NT2/D1 (cell line): ENCODE data around the gene SLC6A7.

Source experiments
- DNase-seq: peaks from one replicate; pipeline ENCODE4 v3.0.0-alpha.2; 2011; ENCODE audit warnings: low read depth, low spot score
- H3K27me3 ChIP-seq: 2 replicates; pipeline ENCODE4 v1.6.0; 2011; ENCODE audit warnings: mild to moderate bottlenecking; ENCODE audit not compliant: insufficient read length, insufficient read depth
- H3K36me3 ChIP-seq: 2 replicates; pipeline ENCODE4 v1.6.1; 2011; ENCODE audit warnings: mild to moderate bottlenecking, low read length, mixed read lengths; ENCODE audit not compliant: insufficient read depth, insufficient read length
- H3K4me1 ChIP-seq: 2 replicates; pipeline ENCODE4 v1.5.1; 2011; ENCODE audit not compliant: insufficient read depth, insufficient read length
- H3K4me3 ChIP-seq: 2 replicates; pipeline ENCODE4 v1.5.1; 2011; ENCODE audit warnings: low read depth; ENCODE audit not compliant: insufficient read length
- H3K9ac ChIP-seq: 2 replicates; pipeline ENCODE4 v1.6.0; 2011; ENCODE audit warnings: low read depth; ENCODE audit not compliant: insufficient read length
- H3K9me3 ChIP-seq: 2 replicates; pipeline ENCODE4 v1.5.1; 2011; ENCODE audit warnings: mild to moderate bottlenecking, low read length; ENCODE audit not compliant: insufficient read depth
- SUZ12 ChIP-seq: IDR thresholded peaks from 2 replicates; pipeline ENCODE4 v1.6.1; 2011; ENCODE audit not compliant: insufficient read length, insufficient read depth; ENCODE audit errors: extremely low read depth
- YY1 ChIP-seq: IDR thresholded peaks from 2 replicates; pipeline ENCODE4 v1.6.1; 2011; ENCODE audit not compliant: insufficient read length, insufficient read depth
- ZNF274 ChIP-seq: IDR thresholded peaks from 2 replicates; pipeline ENCODE4 v1.6.1; 2011; ENCODE audit warnings: mild to moderate bottlenecking, low read depth, low read length

The SLC6A7 gene

GRCh38 chr5:150189728-150190502 lies at the start of gene SLC6A7:
Gene SLC6A7, plus strand, starts transcription at chr5:150190062. Its CDS starts 266 bp downstream, at chr5:150190328.
- peaks cover 12% of the 10 kb centered on the region for H3K4me1 ChIP-seq
- H3K4me3 ChIP-seq: peak within 1 kb of the TSS; percentile 31
- H3K27me3 ChIP-seq: peaks cover 74% of the 10 kb centered on the region
- H3K9ac ChIP-seq: peak within 1 kb of the TSS; percentile 32
- no peak for DNase-seq
- TF ChIP-seq ZNF274 (no peak), SUZ12 (no peak), YY1 (no peak)
- no peaks in the 10 kb centered on the region for H3K9me3 ChIP-seq
- H3K36me3 ChIP-seq: no peaks in the 10 kb centered on the region

GRCh38 chr5:150140830-150141229 lies 49.0 kb upstream of the SLC6A7 start:
- no peak overlapping the region for H3K4me3 ChIP-seq
- H3K27me3 ChIP-seq: no peaks in the 10 kb centered on the region
- peaks cover 13% of the 10 kb centered on the region for H3K36me3 ChIP-seq
- peaks cover 46% of the 10 kb centered on the region for H3K4me1 ChIP-seq
- DNase-seq: no peak
- TF ChIP-seq SUZ12 (no peak), YY1 (no peak), ZNF274 (no peak)
- H3K9me3 ChIP-seq: no peaks in the 10 kb centered on the region
- H3K9ac ChIP-seq: peak overlapping the region; percentile 12

- TF ChIP-seq ZNF274 (no peak), SUZ12 (no peak), YY1 (no peak)
Observed at GRCh38 chr5:150141544-150142184, 48.2 kb upstream of the SLC6A7 start.

GRCh38 chr5:150142185-150142958 lies 47.5 kb upstream of the SLC6A7 start:
- no peaks in the 10 kb centered on the region for H3K27me3 ChIP-seq
- DNase-seq: no peak
- no peak for TF ChIP-seq SUZ12
- TF ChIP-seq ZNF274: no peak
- no peak for TF ChIP-seq YY1
- H3K4me1 ChIP-seq: peaks cover 36% of the 10 kb centered on the region
- peak overlapping the region; percentile 58 for H3K9ac ChIP-seq
- no peaks in the 10 kb centered on the region for H3K36me3 ChIP-seq
- H3K9me3 ChIP-seq: no peaks in the 10 kb centered on the region
- H3K4me3 ChIP-seq: no peak overlapping the region

More at GRCh38 chr5:150141544-150142184, 48.2 kb upstream of the SLC6A7 start:
- no peaks in the 10 kb centered on the region for H3K9me3 ChIP-seq
- no peaks in the 10 kb centered on the region for H3K27me3 ChIP-seq
- peak overlapping the region; percentile 58 for H3K9ac ChIP-seq
- no peak overlapping the region for H3K4me3 ChIP-seq
- peaks cover 5% of the 10 kb centered on the region for H3K36me3 ChIP-seq
- no peak for DNase-seq
- H3K4me1 ChIP-seq: peaks cover 40% of the 10 kb centered on the region

GRCh38 chr5:150142959-150143349 lies 46.9 kb upstream of the SLC6A7 start:
- H3K4me3 ChIP-seq: no peak overlapping the region
- H3K9ac ChIP-seq: no peak overlapping the region
- H3K36me3 ChIP-seq: no peaks in the 10 kb centered on the region
- H3K27me3 ChIP-seq: no peaks in the 10 kb centered on the region
- no peak for DNase-seq
- no peaks in the 10 kb centered on the region for H3K9me3 ChIP-seq
- TF ChIP-seq SUZ12 (no peak), YY1 (no peak)
- H3K4me1 ChIP-seq: peaks cover 31% of the 10 kb centered on the region

GRCh38 chr5:150143350-150144245 lies 46.3 kb upstream of the SLC6A7 start:
- H3K4me1 ChIP-seq: peaks cover 25% of the 10 kb centered on the region
- H3K4me3 ChIP-seq: no peak overlapping the region
- TF ChIP-seq YY1 (no peak), SUZ12 (no peak), ZNF274 (no peak)
- H3K9me3 ChIP-seq: no peaks in the 10 kb centered on the region
- DNase-seq: no peak
- no peak overlapping the region for H3K9ac ChIP-seq
- H3K36me3 ChIP-seq: peaks cover 4% of the 10 kb centered on the region
- no peaks in the 10 kb centered on the region for H3K27me3 ChIP-seq
